Measurements from ENCODE around the gene EPHB4. TPM values are rescaled to one million over a fixed set of nuclear protein-coding genes. Genes with fewer than 3 reads are reported as not detected.

EPHB4 gene
- total RNA-seq, 1 experiment from 2014 or later, result 135 TPM

DNA sequence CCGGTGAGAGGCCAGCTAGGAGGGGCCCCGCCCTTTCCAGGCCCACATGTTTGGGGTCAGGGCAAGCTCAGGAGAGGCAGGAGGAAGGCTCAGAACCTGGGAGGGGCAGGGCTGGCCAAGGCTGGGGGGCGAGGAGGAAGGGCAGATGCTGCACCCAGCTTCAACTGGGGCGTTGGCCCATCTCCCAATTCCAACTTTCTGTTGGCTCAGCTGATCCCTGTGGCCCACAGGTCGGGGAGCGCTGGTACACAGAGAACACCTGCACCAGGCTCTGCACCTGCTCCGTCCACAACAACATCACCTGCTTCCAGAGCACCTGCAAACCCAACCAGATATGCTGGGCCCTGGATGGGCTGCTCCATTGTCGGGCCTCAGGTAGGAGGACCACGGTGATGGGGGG lies 53.8 kb downstream of the EPHB4 start:
- no peak for DNase-seq
- no peak overlapping the region for H2BK12ac ChIP-seq (ENCODE audit: insufficient read length, low read depth, low read length)
- no peak overlapping the region for H3K9ac ChIP-seq (ENCODE audit: extremely low read depth, insufficient read length, low read length)
- TF ChIP-seq, protein P1, sequence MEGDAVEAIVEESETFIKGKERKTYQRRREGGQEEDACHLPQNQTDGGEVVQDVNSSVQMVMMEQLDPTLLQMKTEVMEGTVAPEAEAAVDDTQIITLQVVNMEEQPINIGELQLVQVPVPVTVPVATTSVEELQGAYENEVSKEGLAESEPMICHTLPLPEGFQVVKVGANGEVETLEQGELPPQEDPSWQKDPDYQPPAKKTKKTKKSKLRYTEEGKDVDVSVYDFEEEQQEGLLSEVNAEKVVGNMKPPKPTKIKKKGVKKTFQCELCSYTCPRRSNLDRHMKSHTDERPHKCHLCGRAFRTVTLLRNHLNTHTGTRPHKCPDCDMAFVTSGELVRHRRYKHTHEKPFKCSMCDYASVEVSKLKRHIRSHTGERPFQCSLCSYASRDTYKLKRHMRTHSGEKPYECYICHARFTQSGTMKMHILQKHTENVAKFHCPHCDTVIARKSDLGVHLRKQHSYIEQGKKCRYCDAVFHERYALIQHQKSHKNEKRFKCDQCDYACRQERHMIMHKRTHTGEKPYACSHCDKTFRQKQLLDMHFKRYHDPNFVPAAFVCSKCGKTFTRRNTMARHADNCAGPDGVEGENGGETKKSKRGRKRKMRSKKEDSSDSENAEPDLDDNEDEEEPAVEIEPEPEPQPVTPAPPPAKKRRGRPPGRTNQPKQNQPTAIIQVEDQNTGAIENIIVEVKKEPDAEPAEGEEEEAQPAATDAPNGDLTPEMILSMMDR (conservative IDR thresholded peaks at IDR 0.05), result no peak
- no peaks in the 10 kb centered on the region for H3K36me3 Mint-ChIP-seq (ENCODE audit: insufficient read depth in 1 of 3, low read depth in 3 of 3)
- no peak overlapping the region for H2BK5ac ChIP-seq (ENCODE audit: insufficient read length, low read length)
- no peaks in the 10 kb centered on the region; a peak in 1 of 5 replicates for H3K9me3 Mint-ChIP-seq
- H2BK15ac ChIP-seq (ENCODE audit: low read depth, low read length), result no peak overlapping the region
- no peaks in the 10 kb centered on the region for H3K79me2 ChIP-seq (ENCODE audit: insufficient read depth, low read length)
- H2AFZ ChIP-seq (ENCODE audit: low read length), result no peak overlapping the region
- H3K56ac ChIP-seq (ENCODE audit: insufficient read length, low read depth, low read length), result no peak overlapping the region
- no peaks in the 10 kb centered on the region for H3K23me2 ChIP-seq (ENCODE audit: insufficient read length, low read depth, low read length, poor library complexity, severe bottlenecking)
- no peak overlapping the region for H3T11ph ChIP-seq (ENCODE audit: low read length)
- H3K4me1 Mint-ChIP-seq, result no peaks in the 10 kb centered on the region; a peak in 1 of 4 replicates
- no peak overlapping the region for H3K27ac Mint-ChIP-seq
- no peak overlapping the region for H2BK20ac ChIP-seq (ENCODE audit: low read depth, low read length, poor library complexity, severe bottlenecking)
- no peaks in the 10 kb centered on the region for H3K4me1 ChIP-seq (ENCODE audit: insufficient read depth, low read length)
- no CpG with 5 or more reads among the region's 9 CpGs for WGBS (ENCODE audit: extremely low coverage, insufficient read length, low lambda C conversion rate)
- H2BK120ac ChIP-seq (ENCODE audit: low read depth, low read length, poor library complexity, severe bottlenecking), result no peak overlapping the region
- H3K4me3 Mint-ChIP-seq, result no peak overlapping the region
- no peaks in the 10 kb centered on the region for H3K27me3 ChIP-seq (ENCODE audit: insufficient read depth, low read length)
- H3K27me3 Mint-ChIP-seq (ENCODE audit: low read depth), result peaks cover 12% of the 10 kb centered on the region
- no peak overlapping the region for H4K5ac ChIP-seq (ENCODE audit: insufficient read length, low read depth, low read length)
- H3K9me3 ChIP-seq (ENCODE audit: control insufficient read depth, low read depth, low read length), result no peaks in the 10 kb centered on the region
- no peak overlapping the region for H3K14ac ChIP-seq (ENCODE audit: insufficient read depth, low read length)
- no peak overlapping the region for H3K27ac ChIP-seq (ENCODE audit: insufficient read length, low read depth, low read length)
- H4K91ac ChIP-seq (ENCODE audit: insufficient read length, low read depth, low read length), result no peak overlapping the region
- H3K79me1 ChIP-seq (ENCODE audit: insufficient read depth, low read depth, low read length, poor library complexity, severe bottlenecking), result no peaks in the 10 kb centered on the region
- H2AK5ac ChIP-seq (ENCODE audit: insufficient read length, low read length), result no peak overlapping the region
- H3K4me2 ChIP-seq (ENCODE audit: insufficient read depth, insufficient read length, low read length), result no peak overlapping the region
- H3K18ac ChIP-seq (ENCODE audit: insufficient read length, low read depth, low read length), result no peak overlapping the region
- no peaks in the 10 kb centered on the region for H4K20me1 ChIP-seq (ENCODE audit: control insufficient read depth, insufficient read depth, insufficient read length)
- H4K8ac ChIP-seq (replicated peaks; ENCODE audit: insufficient read length, low read depth, low read length), result no peak overlapping the region
- H3K23ac ChIP-seq (ENCODE audit: insufficient read length, low read depth, low read length), result no peak overlapping the region
- no peak overlapping the region for H3K4ac ChIP-seq (ENCODE audit: low read depth, low read length)
